Fibroblast of lung (primary cell): Measurements from ENCODE around the gene PRMT6. TPM values are rescaled to one million over a fixed set of nuclear protein-coding genes. Genes with fewer than 3 reads are reported as not detected.

Source experiments
- DNase-seq, 2 donors: peaks; one replicate each; pipeline versions ENCODE4 v3.0.0 to v3.0.0-alpha.2; 2010; ENCODE audit warnings: low read depth in 2 of 2
- H2AFZ ChIP-seq: 2 replicates; pipeline ENCODE4 v1.5.1; 2012; ENCODE audit warnings: low read length, control low read depth, inconsistent platforms
- H3K27ac ChIP-seq: 2 replicates; pipeline ENCODE4 v1.5.1; 2011; ENCODE audit warnings: low read length, control low read depth; ENCODE audit not compliant: insufficient read depth
- H3K27me3 ChIP-seq: 2 replicates; pipeline ENCODE4 v1.5.1; 2011; ENCODE audit warnings: mild to moderate bottlenecking, low read length; ENCODE audit not compliant: control insufficient read depth, insufficient read depth
- H3K36me3 ChIP-seq: 2 replicates; pipeline ENCODE4 v1.5.1; 2011; ENCODE audit warnings: low read length; ENCODE audit not compliant: control insufficient read depth, insufficient read depth
- H3K4me1 ChIP-seq: 2 replicates; pipeline ENCODE4 v1.5.1; 2011; ENCODE audit warnings: low read length; ENCODE audit not compliant: control insufficient read depth, insufficient read depth; ENCODE audit errors: extremely low read depth
- H3K4me2 ChIP-seq: 2 replicates; pipeline ENCODE4 v1.5.1; 2011; ENCODE audit warnings: low read length, control low read depth; ENCODE audit not compliant: insufficient read depth; ENCODE audit errors: extremely low read depth
- H3K4me3 ChIP-seq, 4 experiments: fragments of 200-600 bp in 1 of 4; sonication (generic) in 1 of 4; replicated peaks in 1 of 4; 2 replicates each; pipeline ENCODE4 v1.5.1; 2011 to 2016; ENCODE audit warnings: low read length in 4 of 4, low read depth in 3 of 4, mild to moderate bottlenecking in 3 of 4, control low read depth in 2 of 4, inconsistent platforms in 1 of 4, mixed read lengths in 1 of 4; ENCODE audit not compliant: insufficient read depth in 1 of 4; ENCODE audit errors: control extremely low read depth in 1 of 4
- H3K79me2 ChIP-seq: 2 replicates; pipeline ENCODE4 v1.5.1; 2012; ENCODE audit warnings: mild to moderate bottlenecking, low read length, inconsistent platforms; ENCODE audit not compliant: control insufficient read depth, insufficient read depth
- H3K9ac ChIP-seq: 2 replicates; pipeline ENCODE4 v1.5.1; 2011; ENCODE audit warnings: mild to moderate bottlenecking, low read length, control low read depth; ENCODE audit not compliant: insufficient read depth
- H3K9me3 ChIP-seq: 2 replicates; pipeline ENCODE4 v1.5.1; 2012; ENCODE audit warnings: low read depth, low read length; ENCODE audit not compliant: control insufficient read depth, insufficient read depth
- H4K20me1 ChIP-seq: 2 replicates; pipeline ENCODE4 v1.5.1; 2011; ENCODE audit warnings: low read length; ENCODE audit not compliant: control insufficient read depth, insufficient read depth; ENCODE audit errors: extremely low read depth
- EZH2 ChIP-seq: IDR thresholded peaks from 2 replicates; pipeline ENCODE4 v1.5.1; 2012; ENCODE audit warnings: low read length, control low read depth, mild to moderate bottlenecking; ENCODE audit errors: missing control alignments
- polyA plus RNA-seq, 2 donors: library from polyadenylated mRNA; depleted of rRNA in 1 of 2; stranded (reverse) in 1 of 2; unstranded in 1 of 2; fragments of >200 nt; gene quantifications; 2 replicates each; pipeline ENCODE4 v1.2.1, GENCODE V29; 2011 to 2012; ENCODE audit warnings: missing spikeins in 1 of 2
- total RNA-seq: library from RNA; depleted of rRNA; stranded (reverse); fragments of >200 nt; gene quantifications from 2 replicates; pipeline ENCODE4 v1.2.1, GENCODE V29; 2014
- TF ChIP-seq, protein P1 (sequence below), 2 donors: IDR thresholded peaks in 1 of 2; conservative IDR thresholded peaks in 1 of 2; 1 replicate in 1 of 2; 2 replicates in 1 of 2; pipeline ENCODE4 v1.5.1; 2011 to 2012; ENCODE audit warnings: low read length in 2 of 2, control low read depth in 1 of 2, inconsistent platforms in 1 of 2, low read depth in 1 of 2, mild to moderate bottlenecking in 1 of 2

The PRMT6 gene
- total and polyA plus RNA-seq, 2 donors (not counting 1 experiment from before 2014, with no cell fraction given), result 10.6 to 11.1 TPM

DNA sequence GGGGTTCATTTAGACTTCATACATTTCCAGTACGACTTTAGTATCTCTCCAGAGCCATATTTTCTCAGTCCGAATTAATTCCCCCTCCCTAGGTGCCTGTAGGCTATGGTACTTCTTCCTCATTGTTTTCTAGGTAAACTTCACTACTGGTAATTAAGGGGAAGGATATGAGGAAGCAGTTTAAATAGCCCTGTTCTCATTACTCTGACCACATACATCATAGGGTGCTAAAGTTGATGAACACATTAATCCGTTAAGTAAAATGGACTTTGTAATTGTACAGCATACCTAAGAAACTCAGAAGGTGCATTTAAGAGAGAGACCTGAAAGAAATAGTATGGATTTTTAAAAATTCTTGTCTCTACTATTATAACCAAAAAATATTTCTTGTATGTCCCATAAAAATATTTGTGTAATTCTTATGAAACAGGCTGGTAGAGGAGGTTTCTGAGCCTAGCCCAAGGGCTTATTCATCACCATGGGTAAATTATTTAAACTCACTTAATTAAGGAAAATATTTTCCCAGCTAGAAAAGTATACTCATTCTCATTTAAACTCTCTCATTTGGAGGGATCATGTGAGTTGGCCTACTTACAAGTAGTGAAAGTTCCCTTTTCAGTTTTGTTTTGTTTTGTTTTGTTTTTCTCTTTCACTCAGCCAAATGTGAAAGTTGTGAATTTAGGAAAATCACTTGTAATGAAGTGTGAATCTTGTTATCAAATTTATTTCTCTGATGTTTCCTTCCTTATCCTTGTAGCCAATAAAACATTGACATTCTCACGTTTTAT is 2.0 kb downstream of the PRMT6 start:
- Histone ChIP-seq H3K4me3 (peak overlapping the region in 3 of 4 experiments; percentile 87 to 97 (median 89)), H3K9ac (no peak overlapping the region), H3K9me3 (no peaks in the 10 kb centered on the region), H3K4me1 (peaks cover 6% of the 10 kb centered on the region), H3K27ac (no peak overlapping the region), H2AFZ (no peak overlapping the region), H3K36me3 (no peaks in the 10 kb centered on the region), H4K20me1 (no peaks in the 10 kb centered on the region), H3K79me2 (peaks cover 14% of the 10 kb centered on the region), H3K4me2 (peak overlapping the region; percentile 91), H3K27me3 (no peaks in the 10 kb centered on the region)
- DNase-seq, result peak in 1 of 2 donors; percentile 8
- TF ChIP-seq, protein P1, sequence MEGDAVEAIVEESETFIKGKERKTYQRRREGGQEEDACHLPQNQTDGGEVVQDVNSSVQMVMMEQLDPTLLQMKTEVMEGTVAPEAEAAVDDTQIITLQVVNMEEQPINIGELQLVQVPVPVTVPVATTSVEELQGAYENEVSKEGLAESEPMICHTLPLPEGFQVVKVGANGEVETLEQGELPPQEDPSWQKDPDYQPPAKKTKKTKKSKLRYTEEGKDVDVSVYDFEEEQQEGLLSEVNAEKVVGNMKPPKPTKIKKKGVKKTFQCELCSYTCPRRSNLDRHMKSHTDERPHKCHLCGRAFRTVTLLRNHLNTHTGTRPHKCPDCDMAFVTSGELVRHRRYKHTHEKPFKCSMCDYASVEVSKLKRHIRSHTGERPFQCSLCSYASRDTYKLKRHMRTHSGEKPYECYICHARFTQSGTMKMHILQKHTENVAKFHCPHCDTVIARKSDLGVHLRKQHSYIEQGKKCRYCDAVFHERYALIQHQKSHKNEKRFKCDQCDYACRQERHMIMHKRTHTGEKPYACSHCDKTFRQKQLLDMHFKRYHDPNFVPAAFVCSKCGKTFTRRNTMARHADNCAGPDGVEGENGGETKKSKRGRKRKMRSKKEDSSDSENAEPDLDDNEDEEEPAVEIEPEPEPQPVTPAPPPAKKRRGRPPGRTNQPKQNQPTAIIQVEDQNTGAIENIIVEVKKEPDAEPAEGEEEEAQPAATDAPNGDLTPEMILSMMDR (conservative IDR thresholded peaks at IDR 0.05 in 1 of 2, IDR thresholded peaks at IDR 0.05 in 1 of 2; ENCODE audit: low read depth in 1 of 2, low read length in 2 of 2), result no peak
- no peak for TF ChIP-seq EZH2

DNA sequence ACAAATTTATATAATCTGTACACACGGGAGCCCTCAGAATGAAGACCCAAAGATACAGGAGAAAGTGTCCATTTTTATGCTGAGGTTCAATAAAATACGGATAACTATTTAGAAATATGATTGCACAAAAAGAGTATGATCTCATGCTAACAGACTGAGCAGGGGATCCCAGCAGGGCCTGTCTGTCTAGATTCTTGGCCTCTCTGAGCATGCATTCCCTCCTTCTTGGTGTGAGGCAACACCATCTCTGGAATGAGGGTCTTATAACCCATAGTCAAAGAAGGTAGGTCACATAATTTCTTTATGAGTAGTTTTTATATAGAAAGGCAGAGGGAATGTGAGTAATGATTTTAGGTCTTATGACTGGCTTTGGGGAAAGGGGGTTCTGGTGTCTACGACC is 5.4 kb downstream of the PRMT6 start:
- TF ChIP-seq, protein P1 (conservative IDR thresholded peaks at IDR 0.05 in 1 of 2, IDR thresholded peaks at IDR 0.05 in 1 of 2; ENCODE audit: low read depth in 1 of 2, low read length in 2 of 2), result no peak
- no peak for TF ChIP-seq EZH2
- no peak overlapping the region for H3K27ac ChIP-seq
- no peak overlapping the region for H3K4me2 ChIP-seq
- DNase-seq, result no peak
- H3K4me1 ChIP-seq, result peaks cover 6% of the 10 kb centered on the region
- no peaks in the 10 kb centered on the region for H3K36me3 ChIP-seq
- H4K20me1 ChIP-seq, result no peaks in the 10 kb centered on the region
- peaks cover 12% of the 10 kb centered on the region for H3K79me2 ChIP-seq
- H3K27me3 ChIP-seq, result no peaks in the 10 kb centered on the region
- no peak overlapping the region for H3K4me3 ChIP-seq
- H3K9ac ChIP-seq, result no peak overlapping the region
- H2AFZ ChIP-seq, result no peak overlapping the region
- H3K9me3 ChIP-seq, result no peaks in the 10 kb centered on the region

- H3K9ac ChIP-seq, result no peak overlapping the region
- DNase-seq, result no peak
Measured at GRCh38 chr1:107073493-107073892, 17.0 kb downstream of the PRMT6 start.

More at GRCh38 chr1:107073493-107073892, 17.0 kb downstream of the PRMT6 start:
- Histone ChIP-seq H4K20me1 (no peaks in the 10 kb centered on the region), H3K9me3 (no peaks in the 10 kb centered on the region), H3K4me1 (no peaks in the 10 kb centered on the region), H3K4me3 (no peak overlapping the region), H3K36me3 (no peaks in the 10 kb centered on the region), H3K79me2 (no peaks in the 10 kb centered on the region), H3K27me3 (no peaks in the 10 kb centered on the region), H3K27ac (no peak overlapping the region), H2AFZ (no peak overlapping the region), H3K4me2 (no peak overlapping the region)
- TF ChIP-seq, protein P1 (conservative IDR thresholded peaks at IDR 0.05 in 1 of 2, IDR thresholded peaks at IDR 0.05 in 1 of 2; ENCODE audit: low read depth in 1 of 2, low read length in 2 of 2), result no peak
- no peak for TF ChIP-seq EZH2
